GM18861 (cell line): ENCODE results near the gene SEPTIN1.

Experiments used
- ATAC-seq: cut with Tn5 transposase; IDR thresholded peaks from one replicate; pipeline ENCODE4 v1.9.1; 2021; ENCODE audit not compliant: unreplicated experiment

SEPTIN1 gene

GRCh38 chr16:30358990-30359870, 23.1 kb downstream of the SEPTIN1 start:
- ATAC-seq = no peak

- no peak for ATAC-seq
Measured at GRCh38 chr16:30358577-30358936, 23.8 kb downstream of the SEPTIN1 start.

- no peak for ATAC-seq
Measured at GRCh38 chr16:30357715-30358576, 24.4 kb downstream of the SEPTIN1 start.

GRCh38 chr16:30357085-30357714, 25.2 kb downstream of the SEPTIN1 start:
- ATAC-seq = no peak

GRCh38 chr16:30356401-30357084, 25.8 kb downstream of the SEPTIN1 start:
- ATAC-seq = no peak

- no peak for ATAC-seq
Measured at GRCh38 chr16:30355954-30356308, 26.4 kb downstream of the SEPTIN1 start.

- ATAC-seq = peak; percentile 45
Measured at GRCh38 chr16:30355144-30355953, 27.0 kb downstream of the SEPTIN1 start, which contains the start of gene CD2BP2. CD2BP2 (minus strand) TSS chr16:30355308; CDS start chr16:30354681, 627 bp downstream.

- no peak for ATAC-seq
Measured at GRCh38 chr16:30354423-30355143, 27.8 kb downstream of the SEPTIN1 start.

- no peak for ATAC-seq
Measured at GRCh38 chr16:30353438-30354129, 28.8 kb downstream of the SEPTIN1 start.

- no peak for ATAC-seq
Measured at GRCh38 chr16:30352488-30353401, 29.6 kb downstream of the SEPTIN1 start.

GRCh38 chr16:30351586-30352419, 30.6 kb downstream of the SEPTIN1 start:
- no peak for ATAC-seq

GRCh38 chr16:30351001-30351441, 31.3 kb downstream of the SEPTIN1 start:
- no peak for ATAC-seq

- peak; percentile 58 for ATAC-seq
Measured at GRCh38 chr16:30350134-30350871, 32.1 kb downstream of the SEPTIN1 start.

GRCh38 chr16:30349675-30350074, 32.7 kb downstream of the SEPTIN1 start:
- ATAC-seq = peak; percentile 34

- ATAC-seq = no peak
Measured at GRCh38 chr16:30348929-30349328, 33.4 kb downstream of the SEPTIN1 start.

GRCh38 chr16:30348113-30348512, 34.2 kb downstream of the SEPTIN1 start:
- ATAC-seq = no peak
